ENCODE results near the gene FCN1. TPM values are rescaled to one million over a fixed set of nuclear protein-coding genes. Genes with fewer than 3 reads are reported as not detected.
A peak's percentile ranks its signal among the peaks of the same experiment; 100 is the strongest.

FCN1 gene
- total and polyA plus RNA-seq, 2 of the 8 experiments (the other 6 are each of a cell fraction or from before 2014, with no cell fraction given), result not detected

DNA sequence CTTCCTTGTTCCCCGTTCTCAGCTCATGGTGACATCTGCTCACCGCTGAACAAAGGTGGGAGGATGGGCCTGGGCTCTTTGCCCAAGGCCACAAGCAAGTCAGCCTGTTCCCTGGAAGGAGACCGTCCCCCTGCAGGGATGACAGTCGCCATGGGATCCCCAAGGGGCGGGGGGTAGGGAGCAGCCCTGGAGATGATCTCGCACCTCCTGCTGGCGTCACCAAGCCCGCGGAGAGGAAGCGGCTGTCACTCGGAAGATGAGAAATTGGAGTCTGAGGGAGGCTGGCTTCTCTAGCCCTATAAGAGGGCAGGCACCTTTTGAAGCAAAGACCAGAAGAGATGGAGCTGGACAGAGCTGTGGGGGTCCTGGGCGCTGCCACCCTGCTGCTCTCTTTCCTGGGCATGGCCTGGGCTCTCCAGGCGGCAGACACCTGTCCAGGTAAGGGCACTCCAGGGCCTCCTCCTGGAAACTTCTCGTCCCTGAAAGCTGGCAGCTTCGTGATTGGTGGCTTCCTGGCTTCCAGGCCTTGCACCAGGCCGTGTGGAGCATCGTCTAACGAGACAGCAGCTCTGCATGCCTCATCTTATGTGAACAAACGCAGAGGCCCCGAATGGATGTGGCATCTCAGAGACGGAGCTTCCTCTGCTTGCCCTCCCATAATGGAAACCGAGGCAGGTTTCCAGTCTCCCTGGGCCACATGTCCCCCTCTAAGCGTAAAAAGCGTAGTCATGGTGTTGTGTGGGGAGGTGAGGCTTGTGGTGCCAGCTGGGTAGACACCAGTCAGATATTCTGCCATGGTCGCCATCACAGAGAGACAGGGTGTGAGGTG lies 37.0 kb downstream of the FCN1 start, which contains the start of gene FCN2:
Gene FCN2 (plus strand): TSS at position 327 of the 829 bp plus-strand sequence. CDS start 12 bp downstream, at position 339.
- Histone ChIP-seq H3K27me3 (replicated peaks in 1 of 4; ENCODE audit: control insufficient read depth in 3 of 4, extremely low read depth in 1 of 4, insufficient read depth in 3 of 4, low read length in 3 of 4) (no peaks in the 10 kb centered on the region), H3K56ac (replicated peaks; ENCODE audit: insufficient read length, low read depth, low read length) (no peak within 1 kb of the TSS), H3K79me1 (ENCODE audit: low read depth, low read length) (no peaks in the 10 kb centered on the region), H3K36me3 (ENCODE audit: control insufficient read depth in 2 of 4, insufficient read depth in 4 of 4, low read length in 3 of 4) (no peaks in the 10 kb centered on the region), H4K91ac (replicated peaks; ENCODE audit: insufficient read length, low read length) (no peak within 1 kb of the TSS), H3K27ac (ENCODE audit: low read depth, low read length) (no peak within 1 kb of the TSS), H3K23ac (ENCODE audit: insufficient read length) (no peak within 1 kb of the TSS), H4K8ac (ENCODE audit: extremely low read depth, insufficient read depth, low read length) (peak within 1 kb of the TSS; percentile 8; the same call in 1 of the 2 replicates), H3K79me2 (ENCODE audit: control insufficient read depth in 1 of 2, insufficient read depth in 2 of 2, low read length in 2 of 2) (no peaks in the 10 kb centered on the region), H2BK5ac (ENCODE audit: low read depth, low read length) (no peak within 1 kb of the TSS), H3K14ac (ENCODE audit: insufficient read length) (no peak within 1 kb of the TSS), H3K18ac (ENCODE audit: extremely low read depth, low read length) (no peak within 1 kb of the TSS), H3K4me1 (replicated peaks in 1 of 4; ENCODE audit: control insufficient read depth in 3 of 4, insufficient read depth in 4 of 4, low read length in 3 of 4) (no peaks in the 10 kb centered on the region), H4K5ac (ENCODE audit: insufficient read length, low read depth, low read length) (no peak within 1 kb of the TSS), H3K4me2 (ENCODE audit: insufficient read depth in 1 of 2, low read depth in 2 of 2, low read length in 2 of 2) (no peak within 1 kb of the TSS), H2BK120ac (replicated peaks; ENCODE audit: low read depth, low read length) (no peak within 1 kb of the TSS), H3K9ac (replicated peaks in 1 of 4; ENCODE audit: extremely low read depth in 1 of 4, low read depth in 3 of 4, low read length in 3 of 4) (no peak within 1 kb of the TSS), H2BK20ac (ENCODE audit: low read length) (no peak within 1 kb of the TSS), H3K4me3 (ENCODE audit: extremely low read depth in 1 of 4, insufficient read depth in 2 of 4, low read depth in 3 of 4, low read length in 4 of 4) (no peak within 1 kb of the TSS), H3K9me3 (ENCODE audit: insufficient read depth in 2 of 2, low read depth in 1 of 2, low read length in 1 of 2) (no peaks in the 10 kb centered on the region), H4K20me1 (replicated peaks in 1 of 2; ENCODE audit: control insufficient read depth in 1 of 2, insufficient read depth in 2 of 2, low read length in 2 of 2) (no peaks in the 10 kb centered on the region), H2BK15ac (ENCODE audit: low read length) (no peak within 1 kb of the TSS), H3K4ac (replicated peaks; ENCODE audit: insufficient read length, low read depth, low read length) (no peak within 1 kb of the TSS), H2BK12ac (ENCODE audit: low read depth, low read length) (no peak within 1 kb of the TSS), H3K23me2 (ENCODE audit: low read depth, low read length) (no peaks in the 10 kb centered on the region; the same call in 1 of the 2 replicates), H2AFZ (ENCODE audit: low read length) (no peak within 1 kb of the TSS), H2AK5ac (ENCODE audit: low read depth, low read length) (no peak within 1 kb of the TSS)
- ChIA-PET CTCF (ENCODE audit: partially characterized antibody) (no interaction called here), POLR2A (ENCODE audit: partially characterized antibody) (no interaction called here)
- FAIRE-seq (no peak), DNase-seq (ENCODE audit: low read depth in 1 of 2, low spot score in 2 of 2) (peak in 1 of 2 experiments; percentile 28)
- 90% methylated on average over 22 of the region's 25 CpGs; no CpG with 5 or more reads in 1 of the 2 experiments for WGBS, 2 experiments (ENCODE audit: extremely low coverage in 1 of 2, insufficient coverage in 1 of 2, insufficient read length in 1 of 2, insufficient replicate concordance in 2 of 2, low coverage in 1 of 2, low lambda C conversion rate in 2 of 2, missing lambda C conversion rate in 1 of 2)
- no peak for TF ChIP-seq PHF8 (conservative IDR thresholded peaks at IDR 0.05; ENCODE audit: low read depth, low read length)
- no peak for TF ChIP-seq GABPA (IDR thresholded peaks at IDR 0.05; ENCODE audit: borderline replicate concordance, insufficient read depth, low read length)
- TF ChIP-seq, protein P1, sequence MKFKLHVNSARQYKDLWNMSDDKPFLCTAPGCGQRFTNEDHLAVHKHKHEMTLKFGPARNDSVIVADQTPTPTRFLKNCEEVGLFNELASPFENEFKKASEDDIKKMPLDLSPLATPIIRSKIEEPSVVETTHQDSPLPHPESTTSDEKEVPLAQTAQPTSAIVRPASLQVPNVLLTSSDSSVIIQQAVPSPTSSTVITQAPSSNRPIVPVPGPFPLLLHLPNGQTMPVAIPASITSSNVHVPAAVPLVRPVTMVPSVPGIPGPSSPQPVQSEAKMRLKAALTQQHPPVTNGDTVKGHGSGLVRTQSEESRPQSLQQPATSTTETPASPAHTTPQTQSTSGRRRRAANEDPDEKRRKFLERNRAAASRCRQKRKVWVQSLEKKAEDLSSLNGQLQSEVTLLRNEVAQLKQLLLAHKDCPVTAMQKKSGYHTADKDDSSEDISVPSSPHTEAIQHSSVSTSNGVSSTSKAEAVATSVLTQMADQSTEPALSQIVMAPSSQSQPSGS (IDR thresholded peaks at IDR 0.05; ENCODE audit: low read length), result no peak
- no peak for TF ChIP-seq NRF1 (IDR thresholded peaks at IDR 0.05; ENCODE audit: low read depth, low read length)
- TF ChIP-seq KDM4A (IDR thresholded peaks at IDR 0.05; ENCODE audit: low read depth, low read length, severe bottlenecking), result no peak
- TF ChIP-seq TAF1 (IDR thresholded peaks at IDR 0.05; ENCODE audit: low read depth, low read length), result no peak
- TF ChIP-seq SUZ12 (IDR thresholded peaks at IDR 0.05; ENCODE audit: low read length), result no peak
- TF ChIP-seq KDM5A (IDR thresholded peaks at IDR 0.05; ENCODE audit: low read length), result no peak
- TF ChIP-seq CHD2 (IDR thresholded peaks at IDR 0.05; ENCODE audit: low read length), result no peak

Data from H1 (cell line).